Liver (tissue), 3 donors: ENCODE data around the gene NCK2.

Experiments
- EGR1 ChIP-seq, 2 donors: IDR thresholded peaks; 2 replicates each; pipeline ENCODE4 v1.6.1; 2016 to 2018; ENCODE audit warnings: antibody characterized with exemption in 2 of 2, low read depth in 2 of 2
- FOXA1 ChIP-seq: IDR thresholded peaks from 2 replicates; pipeline ENCODE4 v1.6.1; 2016; ENCODE audit warnings: antibody characterized with exemption
- JUND ChIP-seq, 2 donors: IDR thresholded peaks; 2 replicates each; pipeline ENCODE4 v1.6.1; 2016; ENCODE audit warnings: antibody characterized with exemption in 2 of 2
- RAD21 ChIP-seq, 2 donors: IDR thresholded peaks; 2 replicates each; pipeline ENCODE4 v1.6.1; 2016; ENCODE audit warnings: antibody characterized with exemption in 2 of 2, mild to moderate bottlenecking in 2 of 2
- SP1 ChIP-seq: IDR thresholded peaks from 2 replicates; pipeline ENCODE4 v1.6.1; 2018; ENCODE audit warnings: antibody characterized with exemption, mild to moderate bottlenecking
- YY1 ChIP-seq: IDR thresholded peaks from 2 replicates; pipeline ENCODE4 v1.6.1; 2016; ENCODE audit warnings: antibody characterized with exemption, mild to moderate bottlenecking
- TF ChIP-seq, protein P1 (sequence below): fragments of 150-350 bp; IDR thresholded peaks from 2 replicates; pipeline ENCODE4 v1.5.1; 2017; ENCODE audit warnings: improper control_type of control experiment, low read depth, low read length; ENCODE audit not compliant: missing input control
- TF ChIP-seq, protein P2 (sequence below): IDR thresholded peaks from 2 replicates; pipeline ENCODE4 v1.6.1; 2016; ENCODE audit warnings: antibody characterized with exemption, mild to moderate bottlenecking
- TF ChIP-seq, protein P3 (sequence below): IDR thresholded peaks from 2 replicates; pipeline ENCODE4 v1.6.1; 2016; ENCODE audit warnings: antibody characterized with exemption
- TF ChIP-seq, protein P4 (sequence below): IDR thresholded peaks from 2 replicates; pipeline ENCODE4 v1.6.1; 2016; ENCODE audit warnings: antibody characterized with exemption
- donor health status: healthy.
- donor health status: healthy.

DNA sequence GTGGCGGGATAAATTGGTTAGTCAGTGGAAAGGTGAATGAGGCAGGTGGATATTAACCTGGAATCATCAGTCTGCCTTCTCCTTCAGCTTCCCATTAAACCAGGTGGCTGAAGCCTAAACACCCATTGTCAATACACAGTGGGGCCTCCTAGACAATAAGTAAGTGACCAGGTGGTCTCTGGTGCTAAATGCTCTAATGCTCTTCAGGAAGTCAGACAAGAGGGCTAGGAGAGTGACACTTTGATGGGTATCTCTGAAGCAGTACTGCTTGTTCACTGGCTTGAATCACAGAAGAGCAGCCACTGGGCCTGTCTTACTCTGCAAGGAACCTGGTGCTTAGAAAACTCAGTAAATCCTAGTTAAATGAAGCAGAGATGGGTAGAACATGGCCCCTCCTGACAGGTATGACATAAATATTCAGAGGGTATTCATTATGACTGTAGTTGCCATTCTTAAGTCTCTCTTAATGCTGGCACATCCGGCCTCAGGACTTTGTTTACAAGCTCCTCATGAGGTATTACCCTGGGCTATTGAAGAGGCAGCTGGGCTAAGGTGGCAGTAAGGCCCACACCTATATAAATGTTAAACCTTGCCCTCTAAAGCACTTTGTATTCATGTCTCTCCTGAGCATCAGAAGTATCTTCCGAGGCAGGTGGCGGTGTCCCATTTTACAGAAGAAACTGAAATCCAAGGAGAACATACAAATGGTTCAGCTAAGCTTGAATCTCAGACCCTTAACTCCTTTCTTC lies 104.9 kb downstream of the NCK2 start:
- TF ChIP-seq, protein P1, sequence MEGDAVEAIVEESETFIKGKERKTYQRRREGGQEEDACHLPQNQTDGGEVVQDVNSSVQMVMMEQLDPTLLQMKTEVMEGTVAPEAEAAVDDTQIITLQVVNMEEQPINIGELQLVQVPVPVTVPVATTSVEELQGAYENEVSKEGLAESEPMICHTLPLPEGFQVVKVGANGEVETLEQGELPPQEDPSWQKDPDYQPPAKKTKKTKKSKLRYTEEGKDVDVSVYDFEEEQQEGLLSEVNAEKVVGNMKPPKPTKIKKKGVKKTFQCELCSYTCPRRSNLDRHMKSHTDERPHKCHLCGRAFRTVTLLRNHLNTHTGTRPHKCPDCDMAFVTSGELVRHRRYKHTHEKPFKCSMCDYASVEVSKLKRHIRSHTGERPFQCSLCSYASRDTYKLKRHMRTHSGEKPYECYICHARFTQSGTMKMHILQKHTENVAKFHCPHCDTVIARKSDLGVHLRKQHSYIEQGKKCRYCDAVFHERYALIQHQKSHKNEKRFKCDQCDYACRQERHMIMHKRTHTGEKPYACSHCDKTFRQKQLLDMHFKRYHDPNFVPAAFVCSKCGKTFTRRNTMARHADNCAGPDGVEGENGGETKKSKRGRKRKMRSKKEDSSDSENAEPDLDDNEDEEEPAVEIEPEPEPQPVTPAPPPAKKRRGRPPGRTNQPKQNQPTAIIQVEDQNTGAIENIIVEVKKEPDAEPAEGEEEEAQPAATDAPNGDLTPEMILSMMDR: no peak
- TF ChIP-seq JUND (IDR thresholded peaks at IDR 0.05) (no peak), SP1 (no peak), RAD21 (IDR thresholded peaks at IDR 0.05) (no peak), FOXA1 (no peak), YY1 (no peak), EGR1 (IDR thresholded peaks at IDR 0.05; ENCODE audit: low read depth in 2 of 2) (no peak)
- TF ChIP-seq, protein P2, sequence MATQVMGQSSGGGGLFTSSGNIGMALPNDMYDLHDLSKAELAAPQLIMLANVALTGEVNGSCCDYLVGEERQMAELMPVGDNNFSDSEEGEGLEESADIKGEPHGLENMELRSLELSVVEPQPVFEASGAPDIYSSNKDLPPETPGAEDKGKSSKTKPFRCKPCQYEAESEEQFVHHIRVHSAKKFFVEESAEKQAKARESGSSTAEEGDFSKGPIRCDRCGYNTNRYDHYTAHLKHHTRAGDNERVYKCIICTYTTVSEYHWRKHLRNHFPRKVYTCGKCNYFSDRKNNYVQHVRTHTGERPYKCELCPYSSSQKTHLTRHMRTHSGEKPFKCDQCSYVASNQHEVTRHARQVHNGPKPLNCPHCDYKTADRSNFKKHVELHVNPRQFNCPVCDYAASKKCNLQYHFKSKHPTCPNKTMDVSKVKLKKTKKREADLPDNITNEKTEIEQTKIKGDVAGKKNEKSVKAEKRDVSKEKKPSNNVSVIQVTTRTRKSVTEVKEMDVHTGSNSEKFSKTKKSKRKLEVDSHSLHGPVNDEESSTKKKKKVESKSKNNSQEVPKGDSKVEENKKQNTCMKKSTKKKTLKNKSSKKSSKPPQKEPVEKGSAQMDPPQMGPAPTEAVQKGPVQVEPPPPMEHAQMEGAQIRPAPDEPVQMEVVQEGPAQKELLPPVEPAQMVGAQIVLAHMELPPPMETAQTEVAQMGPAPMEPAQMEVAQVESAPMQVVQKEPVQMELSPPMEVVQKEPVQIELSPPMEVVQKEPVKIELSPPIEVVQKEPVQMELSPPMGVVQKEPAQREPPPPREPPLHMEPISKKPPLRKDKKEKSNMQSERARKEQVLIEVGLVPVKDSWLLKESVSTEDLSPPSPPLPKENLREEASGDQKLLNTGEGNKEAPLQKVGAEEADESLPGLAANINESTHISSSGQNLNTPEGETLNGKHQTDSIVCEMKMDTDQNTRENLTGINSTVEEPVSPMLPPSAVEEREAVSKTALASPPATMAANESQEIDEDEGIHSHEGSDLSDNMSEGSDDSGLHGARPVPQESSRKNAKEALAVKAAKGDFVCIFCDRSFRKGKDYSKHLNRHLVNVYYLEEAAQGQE: no peak
- TF ChIP-seq, protein P3, sequence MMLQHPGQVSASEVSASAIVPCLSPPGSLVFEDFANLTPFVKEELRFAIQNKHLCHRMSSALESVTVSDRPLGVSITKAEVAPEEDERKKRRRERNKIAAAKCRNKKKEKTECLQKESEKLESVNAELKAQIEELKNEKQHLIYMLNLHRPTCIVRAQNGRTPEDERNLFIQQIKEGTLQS: no peak
- TF ChIP-seq, protein P4, sequence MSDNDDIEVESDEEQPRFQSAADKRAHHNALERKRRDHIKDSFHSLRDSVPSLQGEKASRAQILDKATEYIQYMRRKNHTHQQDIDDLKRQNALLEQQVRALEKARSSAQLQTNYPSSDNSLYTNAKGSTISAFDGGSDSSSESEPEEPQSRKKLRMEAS: no peak
